IMR-90 (cell line): Measurements from ENCODE around the gene OGFOD2.

Experiments
- BHLHE40 ChIP-seq: fragments of 150-350 bp; IDR thresholded peaks from 2 replicates; pipeline ENCODE4 v1.6.1; 2016; ENCODE audit warnings: mild to moderate bottlenecking, low read depth, low read length
- CEBPB ChIP-seq: IDR thresholded peaks from 2 replicates; pipeline ENCODE4 v1.6.1; 2012; ENCODE audit warnings: low read depth, low read length, improper control_type of control experiment
- CHD1 ChIP-seq: IDR thresholded peaks from 2 replicates; pipeline ENCODE4 v1.6.1; 2012; ENCODE audit warnings: low read depth, low read length, improper control_type of control experiment
- FOS ChIP-seq: fragments of 150-350 bp; IDR thresholded peaks from 2 replicates; pipeline ENCODE4 v1.6.1; 2016; ENCODE audit warnings: low read depth, low read length
- MAFK ChIP-seq: IDR thresholded peaks from 2 replicates; pipeline ENCODE4 v1.6.1; 2012; ENCODE audit warnings: low read depth, low read length, improper control_type of control experiment
- MAZ ChIP-seq: IDR thresholded peaks from 2 replicates; pipeline ENCODE4 v1.6.1; 2012; ENCODE audit warnings: low read depth, mild to moderate bottlenecking, low read length, improper control_type of control experiment, moderate library complexity, borderline replicate concordance
- MXI1 ChIP-seq: IDR thresholded peaks from 2 replicates; pipeline ENCODE4 v1.6.1; 2012; ENCODE audit warnings: low read depth, mild to moderate bottlenecking, low read length, moderate library complexity, borderline replicate concordance
- NFE2L2 ChIP-seq: fragments of 150-350 bp; IDR thresholded peaks from 2 replicates; pipeline ENCODE4 v1.6.1; 2016; ENCODE audit warnings: low read depth, mild to moderate bottlenecking, low read length
- POLR2A ChIP-seq: IDR thresholded peaks from 2 replicates; pipeline ENCODE4 v1.6.1; 2012; ENCODE audit warnings: mild to moderate bottlenecking, low read depth, low read length
- RAD21 ChIP-seq: IDR thresholded peaks from 2 replicates; pipeline ENCODE4 v1.6.1; 2012; ENCODE audit warnings: low read length, improper control_type of control experiment
- RCOR1 ChIP-seq: IDR thresholded peaks from 2 replicates; pipeline ENCODE4 v1.6.1; 2012; ENCODE audit warnings: mild to moderate bottlenecking, low read length, improper control_type of control experiment; ENCODE audit not compliant: insufficient replicate concordance
- SMC3 ChIP-seq: fragments of 150-350 bp; IDR thresholded peaks from 2 replicates; pipeline ENCODE4 v1.6.1; 2016; ENCODE audit warnings: low read depth, mild to moderate bottlenecking, antibody characterized with exemption, low read length, moderate library complexity
- TF ChIP-seq, protein P1 (sequence below): conservative IDR thresholded peaks from 2 replicates; pipeline ENCODE4 v1.5.1; 2012; ENCODE audit warnings: mild to moderate bottlenecking, low read depth, low read length, improper control_type of control experiment

DNA sequence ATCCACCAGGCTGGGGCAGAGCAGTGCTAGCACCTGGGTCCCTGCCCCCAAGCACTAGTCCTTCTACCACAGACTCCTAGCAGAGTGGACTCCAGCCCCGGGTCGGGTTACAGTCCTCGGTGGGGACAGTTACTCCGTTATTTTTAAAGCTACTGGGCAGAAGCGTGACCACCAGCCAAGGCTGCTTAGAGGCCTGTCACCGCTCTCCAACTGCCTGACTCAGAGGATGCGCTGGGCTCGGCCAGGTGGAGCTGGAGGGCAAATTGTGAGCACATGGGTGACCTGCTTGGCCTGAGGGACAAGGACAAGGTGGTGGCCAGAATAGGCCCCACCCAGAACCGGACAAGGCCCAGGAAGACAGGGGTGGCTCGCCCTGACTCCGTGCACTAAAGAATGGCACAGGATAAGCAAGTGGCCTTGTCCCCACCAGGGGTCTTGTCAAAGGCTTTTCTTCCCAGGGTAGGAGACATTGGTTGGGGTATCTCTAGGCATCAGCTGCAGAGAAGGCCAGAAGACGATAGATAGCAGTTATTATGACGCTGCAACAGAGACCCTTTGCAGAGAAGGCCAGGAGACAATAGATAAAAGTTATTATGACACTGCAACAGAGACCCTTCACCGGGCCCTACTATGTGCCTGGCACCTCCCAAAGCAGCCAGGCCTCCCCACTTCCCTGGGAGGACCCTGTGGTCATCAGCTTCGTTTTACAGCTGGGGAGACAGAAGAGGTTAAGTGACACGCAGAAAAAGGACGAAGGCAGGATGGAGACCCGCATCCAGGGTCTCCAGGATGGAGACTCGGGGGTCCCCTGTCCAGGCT lies 10.4 kb upstream of the OGFOD2 start:
- TF ChIP-seq POLR2A (no peak), RAD21 (no peak), SMC3 (no peak), FOS (no peak), NFE2L2 (no peak), BHLHE40 (no peak), CHD1 (no peak), MAZ (no peak), MAFK (no peak), CEBPB (no peak), MXI1 (no peak), RCOR1 (no peak)
- TF ChIP-seq, protein P1, sequence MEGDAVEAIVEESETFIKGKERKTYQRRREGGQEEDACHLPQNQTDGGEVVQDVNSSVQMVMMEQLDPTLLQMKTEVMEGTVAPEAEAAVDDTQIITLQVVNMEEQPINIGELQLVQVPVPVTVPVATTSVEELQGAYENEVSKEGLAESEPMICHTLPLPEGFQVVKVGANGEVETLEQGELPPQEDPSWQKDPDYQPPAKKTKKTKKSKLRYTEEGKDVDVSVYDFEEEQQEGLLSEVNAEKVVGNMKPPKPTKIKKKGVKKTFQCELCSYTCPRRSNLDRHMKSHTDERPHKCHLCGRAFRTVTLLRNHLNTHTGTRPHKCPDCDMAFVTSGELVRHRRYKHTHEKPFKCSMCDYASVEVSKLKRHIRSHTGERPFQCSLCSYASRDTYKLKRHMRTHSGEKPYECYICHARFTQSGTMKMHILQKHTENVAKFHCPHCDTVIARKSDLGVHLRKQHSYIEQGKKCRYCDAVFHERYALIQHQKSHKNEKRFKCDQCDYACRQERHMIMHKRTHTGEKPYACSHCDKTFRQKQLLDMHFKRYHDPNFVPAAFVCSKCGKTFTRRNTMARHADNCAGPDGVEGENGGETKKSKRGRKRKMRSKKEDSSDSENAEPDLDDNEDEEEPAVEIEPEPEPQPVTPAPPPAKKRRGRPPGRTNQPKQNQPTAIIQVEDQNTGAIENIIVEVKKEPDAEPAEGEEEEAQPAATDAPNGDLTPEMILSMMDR: no peak
